Activated CD4-positive, alpha-beta T cell treated with anti-CD3 and anti-CD28 coated beads for 36 hours (primary cell): ENCODE results near the gene CTXN1. TPM values are rescaled to one million over a fixed set of nuclear protein-coding genes. Genes with fewer than 3 reads are reported as not detected.
A peak's percentile ranks its signal among the peaks of the same experiment; 100 is the strongest.

ENCODE experiments used
- ATAC-seq: fragments of 200-7000 bp; cut with Tn5 transposase; one replicate; pipeline ENCODE4 v1.10.0; 2021; ENCODE audit warnings: mild to moderate bottlenecking, moderate library complexity
- CTCF ChIA-PET: fragments of 350-600 bp; sonication (Branson Sonifier 250); formaldehyde crosslinking; loops from one replicate; lab custom pipeline; 2021; ENCODE audit warnings: antibody characterized with exemption; lab: Charles Lee
- POLR2A ChIA-PET: fragments of 350-600 bp; sonication (Branson Sonifier 250); formaldehyde crosslinking; loops from one replicate; lab custom pipeline; 2021; ENCODE audit warnings: antibody characterized with exemption, inconsistent platforms; lab: Charles Lee
- DNase-seq: peaks from one replicate; pipeline ENCODE4 v3.0.0-alpha.2; 2020
- H3K27ac Mint-ChIP-seq: one replicate; pipeline ENCODE4 v1.8.0; 2021; ENCODE audit warnings: mixed read lengths
- H3K27me3 Mint-ChIP-seq: one replicate; pipeline ENCODE4 v1.8.0; 2021; ENCODE audit warnings: mixed read lengths
- H3K36me3 Mint-ChIP-seq: one replicate; pipeline ENCODE4 v1.8.0; 2021; ENCODE audit warnings: low read depth, mixed read lengths
- H3K4me1 Mint-ChIP-seq: one replicate; pipeline ENCODE4 v1.8.0; 2021; ENCODE audit warnings: mixed read lengths
- H3K4me3 Mint-ChIP-seq: one replicate; pipeline ENCODE4 v1.8.0; 2021; ENCODE audit warnings: mild to moderate bottlenecking, moderate library complexity, mixed read lengths
- H3K9me3 Mint-ChIP-seq: one replicate; pipeline ENCODE4 v1.8.0; 2021; ENCODE audit warnings: low read depth, mixed read lengths
- intact Hi-C, 2 experiments: fragments of 100-400 bp; cut with DNase I in 1 of 2; cut with micrococcal nuclease in 1 of 2; formaldehyde crosslinking; loops; one replicate each; pipeline versions ENCODE4 v1.14.2 to v1.15.1; 2022 to 2024; cut with DNase I, micrococcal nuclease
- total RNA-seq, 2 experiments: library from RNA; stranded (reverse); gene quantifications; one replicate each; pipeline ENCODE4 v1.2.3, GENCODE V29; 2021

The CTXN1 gene
- total RNA-seq, 2 experiments from 2014 or later, result 0.47 to 0.82 TPM

DNA sequence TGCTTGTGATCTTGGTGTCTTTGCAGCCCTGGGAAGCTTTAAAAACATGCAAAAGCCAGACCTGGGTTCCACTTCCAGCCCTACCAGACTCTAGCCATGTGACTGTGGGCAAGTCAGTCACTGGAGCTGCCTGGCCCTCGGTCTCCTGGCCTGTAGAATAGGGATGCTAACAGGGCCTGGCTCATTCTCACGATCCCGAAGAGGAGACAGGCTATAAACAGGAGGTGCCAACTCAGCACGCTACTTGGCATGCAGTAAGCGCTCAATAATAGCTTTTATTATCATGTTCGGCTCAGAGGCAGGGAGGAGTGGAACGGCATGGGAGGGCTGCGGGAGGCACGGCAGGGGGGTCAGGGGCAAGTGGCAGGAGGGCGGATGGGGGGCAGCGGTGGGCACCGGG is 1.7 kb downstream of the CTXN1 start:
- ChIA-PET POLR2A (no interaction called here), CTCF (interaction anchor here (0.6 to 1.8 kb wide), 3 partner anchors 51 to 356 kb away, joined by 3 to 7 read pairs (median 3); no protein-coding TSS in a partner anchor)
- H3K27me3 Mint-ChIP-seq, result peaks cover 5% of the 10 kb centered on the region
- intact Hi-C loops, result loop anchor here in 1 of 2 experiments (5.0 kb wide), 1 partner anchor 72 kb away; no protein-coding TSS in a partner anchor
- H3K4me3 Mint-ChIP-seq, result no peak overlapping the region
- ATAC-seq (no peak), DNase-seq (peak; percentile 5)
- H3K36me3 Mint-ChIP-seq, result peaks cover 9% of the 10 kb centered on the region
- no peak overlapping the region for H3K27ac Mint-ChIP-seq
- no peaks in the 10 kb centered on the region for H3K9me3 Mint-ChIP-seq
- peaks cover 32% of the 10 kb centered on the region for H3K4me1 Mint-ChIP-seq

- no peak overlapping the region for H3K27ac Mint-ChIP-seq
- H3K4me1 Mint-ChIP-seq, result peaks cover 27% of the 10 kb centered on the region
- intact Hi-C loops, result loop anchor here in 1 of 2 experiments (5.0 kb wide), 1 partner anchor 71 kb away; no protein-coding TSS in a partner anchor
- no peaks in the 10 kb centered on the region for H3K9me3 Mint-ChIP-seq
- ChIA-PET POLR2A (interaction anchor here (0.6 kb wide), 1 partner anchor 429 kb away, joined by 6 read pairs; no protein-coding TSS in a partner anchor), CTCF (interaction anchor here (0.6 to 1.8 kb wide), 3 partner anchors 50 to 355 kb away, joined by 3 to 7 read pairs (median 3); no protein-coding TSS in a partner anchor)
- H3K4me3 Mint-ChIP-seq, result no peak overlapping the region
- ATAC-seq (no peak), DNase-seq (no peak)
- peaks cover 5% of the 10 kb centered on the region for H3K36me3 Mint-ChIP-seq
- H3K27me3 Mint-ChIP-seq, result peaks cover 6% of the 10 kb centered on the region
Measured at GRCh38 chr19:7923295-7924191, 2.4 kb downstream of the CTXN1 start.

DNA sequence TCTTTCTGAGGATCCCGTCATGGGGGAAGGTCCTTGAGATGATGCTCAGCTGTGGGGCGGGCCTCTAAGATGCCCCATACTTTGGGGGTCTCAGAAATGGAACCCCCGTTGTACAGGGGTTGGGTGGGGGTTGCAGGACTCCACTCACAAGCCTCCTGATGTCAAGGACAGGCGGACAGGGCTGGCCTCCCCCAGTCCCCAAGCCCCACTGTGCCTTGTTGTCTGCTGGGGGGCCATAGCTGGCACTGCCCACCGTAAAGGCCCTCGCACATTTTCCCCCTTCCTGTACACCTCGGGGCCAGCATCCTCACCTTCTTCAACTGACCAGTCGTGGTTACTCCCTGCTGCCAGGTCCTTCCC is 3.1 kb downstream of the CTXN1 start:
- Mint-ChIP-seq H3K27me3 (peaks cover 12% of the 10 kb centered on the region), H3K36me3 (peaks cover 5% of the 10 kb centered on the region), H3K9me3 (no peaks in the 10 kb centered on the region), H3K4me3 (no peak overlapping the region), H3K27ac (no peak overlapping the region), H3K4me1 (peaks cover 25% of the 10 kb centered on the region)
- CTCF ChIA-PET, result interaction anchor here (1.8 kb wide), 1 partner anchor 53 kb away, joined by 7 read pairs; no protein-coding TSS in a partner anchor
- POLR2A ChIA-PET, result interaction anchor here (0.6 kb wide), 1 partner anchor 430 kb away, joined by 6 read pairs; no protein-coding TSS in a partner anchor
- intact Hi-C loops, result loop anchor here in 1 of 2 experiments (5.0 kb wide), 1 partner anchor 71 kb away; no protein-coding TSS in a partner anchor
- ATAC-seq (no peak), DNase-seq (no peak)

- no peak overlapping the region for H3K4me3 Mint-ChIP-seq
- DNase-seq, result no peak
- H3K27me3 Mint-ChIP-seq, result peaks cover 13% of the 10 kb centered on the region
- H3K9me3 Mint-ChIP-seq, result no peaks in the 10 kb centered on the region
- peaks cover 5% of the 10 kb centered on the region for H3K36me3 Mint-ChIP-seq
- intact Hi-C loops, result loop anchor here (2.0 to 5.0 kb wide), 2 partner anchors 70 to 1549 kb away; partner anchors contain the start of gene ALKBH7 (in 1 of the 2)
- ChIA-PET CTCF (interaction anchor here (0.7 to 3.1 kb wide), 3 partner anchors 22 to 109 kb away, joined by 3 to 24 read pairs (median 10); partner anchors contain the start of gene TIMM44), POLR2A (interaction anchor here (2.5 to 2.9 kb wide), 2 partner anchors 22 to 53 kb away, joined by 8 to 10 read pairs; partner anchors contain the start of gene TIMM44)
- peaks cover 28% of the 10 kb centered on the region for H3K4me1 Mint-ChIP-seq
- H3K27ac Mint-ChIP-seq, result no peak overlapping the region
- no peak for ATAC-seq
Measured at GRCh38 chr19:7921967-7922835, 3.7 kb downstream of the CTXN1 start.

DNA sequence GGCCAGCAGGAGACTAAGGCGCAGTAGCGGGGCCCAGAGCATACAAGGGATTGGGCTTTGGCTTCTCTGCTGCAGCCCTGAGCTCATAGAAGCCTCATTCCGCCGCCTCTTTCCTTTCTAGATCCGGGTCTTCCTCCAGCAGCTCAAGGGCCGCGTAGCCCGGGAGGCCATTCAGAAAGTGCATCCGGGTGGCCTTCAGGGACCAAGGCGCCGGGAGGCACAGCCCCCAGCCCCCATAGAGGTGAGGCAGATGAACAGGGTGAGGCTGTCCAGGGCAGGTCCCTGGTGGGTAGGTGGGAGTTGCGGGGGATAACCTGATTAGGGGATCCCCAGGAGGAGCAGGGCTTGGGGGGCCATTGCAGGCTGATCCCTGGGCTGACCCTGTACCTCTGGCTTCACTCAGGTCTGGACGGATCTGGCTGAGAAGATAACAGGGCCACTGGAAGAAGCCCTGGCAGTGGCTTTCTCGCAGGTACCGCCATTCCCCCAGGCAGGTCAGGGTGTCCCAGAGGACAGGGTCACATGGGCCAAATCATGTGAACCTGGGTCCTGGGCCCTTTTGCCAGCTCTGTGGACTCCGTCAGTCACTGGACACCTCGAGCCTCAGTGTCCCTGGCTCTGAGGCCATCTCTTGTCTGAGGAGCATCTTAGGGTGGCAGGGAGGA is 4.5 kb downstream of the CTXN1 start:
- ATAC-seq (no peak), DNase-seq (no peak)
- H3K4me3 Mint-ChIP-seq, result peak overlapping the region; percentile 82
- CTCF ChIA-PET, result interaction anchor here (0.7 to 4.4 kb wide), 6 partner anchors 23 to 108 kb away, joined by 3 to 32 read pairs (median 6); partner anchors contain the start of gene TIMM44
- H3K36me3 Mint-ChIP-seq, result peaks cover 5% of the 10 kb centered on the region
- intact Hi-C loops, result loop anchor here (2.0 to 5.0 kb wide), 2 partner anchors 69 to 1549 kb away; partner anchors contain the start of gene ALKBH7 (in 1 of the 2)
- H3K27ac Mint-ChIP-seq, result peak overlapping the region; percentile 87
- peaks cover 14% of the 10 kb centered on the region for H3K27me3 Mint-ChIP-seq
- peaks cover 30% of the 10 kb centered on the region for H3K4me1 Mint-ChIP-seq
- H3K9me3 Mint-ChIP-seq, result no peaks in the 10 kb centered on the region
- POLR2A ChIA-PET, result interaction anchor here (1.1 to 2.9 kb wide), 3 partner anchors 9 to 52 kb away, joined by 3 to 10 read pairs (median 8); partner anchors contain the start of gene TIMM44

- POLR2A ChIA-PET, result interaction anchor here (0.6 to 2.9 kb wide), 4 partner anchors 10 to 148 kb away, joined by 3 to 10 read pairs (median 7); partner anchors contain the start of gene TIMM44
- no peaks in the 10 kb centered on the region for H3K9me3 Mint-ChIP-seq
- peak; percentile 58 for ATAC-seq
Measured at GRCh38 chr19:7920519-7921301, 5.2 kb downstream of the CTXN1 start.

GRCh38 chr19:7919610-7920518 is 6.1 kb downstream of the CTXN1 start, which contains the start of gene SNAPC2:
Gene SNAPC2, plus strand, starts transcription at chr19:7920338. Its CDS starts 29 bp downstream, at chr19:7920367.
- no peaks in the 10 kb centered on the region for H3K9me3 Mint-ChIP-seq
- ChIA-PET POLR2A (interaction anchor here (0.6 to 2.9 kb wide), 3 partner anchors 24 to 149 kb away, joined by 6 to 10 read pairs (median 8); partner anchors contain the start of gene TIMM44), CTCF (interaction anchor here (0.6 to 4.4 kb wide), 10 partner anchors 9 to 971 kb away, joined by 3 to 32 read pairs (median 5); partner anchors contain the start of genes MAP2K7 and TIMM44)
- H3K27me3 Mint-ChIP-seq, result peaks cover 20% of the 10 kb centered on the region
- ATAC-seq, result peak; percentile 76
- peak within 1 kb of the TSS; percentile 82 for H3K4me3 Mint-ChIP-seq
- peaks cover 32% of the 10 kb centered on the region for H3K4me1 Mint-ChIP-seq
- H3K27ac Mint-ChIP-seq, result peak within 1 kb of the TSS; percentile 87
- peak; percentile 98 for DNase-seq
- peaks cover 5% of the 10 kb centered on the region for H3K36me3 Mint-ChIP-seq
- intact Hi-C loops, result loop anchor here (1.0 to 5.0 kb wide), 18 partner anchors 17 to 1547 kb away; partner anchors contain the start of genes MAP2K7 (in 2 of the 2), TIMM44 (in 2 of the 2), ALKBH7 (in 1 of the 2) and CERS4 (in 1 of the 2)

More at GRCh38 chr19:7920519-7921301, 5.2 kb downstream of the CTXN1 start:
- DNase-seq, result peak; percentile 100
- intact Hi-C loops, result loop anchor here (1.0 to 5.0 kb wide), 18 partner anchors 17 to 1548 kb away; partner anchors contain the start of genes MAP2K7 (in 2 of the 2), TIMM44 (in 2 of the 2), ALKBH7 (in 1 of the 2) and CERS4 (in 1 of the 2)
- H3K4me3 Mint-ChIP-seq, result peak overlapping the region; percentile 82
- H3K27me3 Mint-ChIP-seq, result peaks cover 14% of the 10 kb centered on the region
- peak overlapping the region; percentile 87 for H3K27ac Mint-ChIP-seq
- H3K36me3 Mint-ChIP-seq, result peaks cover 5% of the 10 kb centered on the region
- CTCF ChIA-PET, result interaction anchor here (0.7 to 4.4 kb wide), 10 partner anchors 8 to 972 kb away, joined by 3 to 32 read pairs (median 5); partner anchors contain the start of genes MAP2K7 and TIMM44
- peaks cover 31% of the 10 kb centered on the region for H3K4me1 Mint-ChIP-seq

- H3K4me1 Mint-ChIP-seq, result peaks cover 32% of the 10 kb centered on the region
- peaks cover 5% of the 10 kb centered on the region for H3K36me3 Mint-ChIP-seq
- H3K4me3 Mint-ChIP-seq, result peak overlapping the region; percentile 82
- POLR2A ChIA-PET, result interaction anchor here (0.5 kb wide), 1 partner anchor 11 kb away, joined by 4 read pairs; no protein-coding TSS in a partner anchor
- H3K9me3 Mint-ChIP-seq, result no peaks in the 10 kb centered on the region
- no peak overlapping the region for H3K27ac Mint-ChIP-seq
- CTCF ChIA-PET, result interaction anchor here (2.0 to 4.4 kb wide), 4 partner anchors 15 to 50 kb away, joined by 6 to 32 read pairs (median 15); partner anchors contain the start of genes MAP2K7 and TIMM44
- intact Hi-C loops, result no loop called here
- peaks cover 21% of the 10 kb centered on the region for H3K27me3 Mint-ChIP-seq
- DNase-seq (no peak), ATAC-seq (no peak)
Measured at GRCh38 chr19:7918615-7919421, 7.1 kb downstream of the CTXN1 start.
